ENCODE data around the gene TRPC4AP. TPM values are rescaled to one million over a fixed set of nuclear protein-coding genes. Genes with fewer than 3 reads are reported as not detected.

The TRPC4AP gene
- total and polyA plus RNA-seq, 10 of the 15 experiments (the other 5 are each of a cell fraction or from before 2014, with no cell fraction given) = 1.1 to 61.7 (median 41.2) TPM

DNA sequence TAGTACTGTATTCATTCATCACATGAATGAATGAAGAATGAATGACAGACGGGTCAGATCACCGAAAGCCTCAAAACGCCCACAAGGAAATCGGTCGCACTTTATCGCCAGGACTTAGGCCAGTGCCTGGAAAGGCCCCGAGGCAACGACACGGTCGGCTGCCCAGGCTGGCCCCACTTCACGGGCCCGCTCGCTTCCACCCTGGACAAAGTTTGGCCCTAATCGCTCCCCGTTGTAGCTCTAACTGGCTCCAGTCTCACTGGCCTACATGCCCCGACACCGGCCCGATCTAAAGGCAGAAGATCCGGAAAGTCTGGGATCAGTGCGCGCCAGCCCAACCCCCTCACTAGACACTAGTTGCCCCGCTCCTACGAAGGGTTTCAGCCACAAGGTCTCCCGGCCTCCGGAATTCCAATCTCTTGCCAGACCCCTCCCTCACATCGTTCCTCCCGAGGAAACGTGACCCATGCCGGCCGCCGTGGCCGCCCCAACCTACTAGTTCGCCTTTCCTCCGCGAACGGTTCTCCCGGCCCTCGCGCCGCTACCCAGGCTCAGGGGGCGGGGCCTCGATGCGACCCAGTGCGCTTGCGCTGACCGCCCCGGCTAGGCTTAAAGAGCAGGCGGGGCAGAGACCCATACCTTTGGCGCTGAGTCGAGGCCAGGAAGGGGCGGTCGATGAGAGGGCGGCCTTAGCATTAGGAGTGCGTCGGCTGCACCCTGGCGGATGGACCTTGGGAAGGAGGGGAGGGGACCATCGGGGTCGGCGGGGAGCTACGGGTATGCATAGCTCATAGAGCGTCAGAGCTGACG, 137.2 kb downstream of the TRPC4AP start, which contains the start of the genes GSS and MYH7B (continued):
- TF ChIP-seq E2F8 (IDR thresholded peaks at IDR 0.05; ENCODE audit: low read depth, partially characterized antibody) (no peak), POU2F2 (IDR thresholded peaks at IDR 0.05; ENCODE audit: borderline replicate concordance, low read depth, low read length) (peak; percentile 55; the same call in 1 of the 3 replicates), SMAD1 (IDR thresholded peaks at IDR 0.05; ENCODE audit: low read depth, partially characterized antibody) (no peak), ASH2L (IDR thresholded peaks at IDR 0.05; ENCODE audit: borderline replicate concordance, low read depth) (0 out of 2 replicates have a peak, but pooled peaks have one; percentile 52), KDM1A (IDR thresholded peaks at IDR 0.05; ENCODE audit: borderline replicate concordance) (no peak)
- TF ChIP-seq, protein P1, sequence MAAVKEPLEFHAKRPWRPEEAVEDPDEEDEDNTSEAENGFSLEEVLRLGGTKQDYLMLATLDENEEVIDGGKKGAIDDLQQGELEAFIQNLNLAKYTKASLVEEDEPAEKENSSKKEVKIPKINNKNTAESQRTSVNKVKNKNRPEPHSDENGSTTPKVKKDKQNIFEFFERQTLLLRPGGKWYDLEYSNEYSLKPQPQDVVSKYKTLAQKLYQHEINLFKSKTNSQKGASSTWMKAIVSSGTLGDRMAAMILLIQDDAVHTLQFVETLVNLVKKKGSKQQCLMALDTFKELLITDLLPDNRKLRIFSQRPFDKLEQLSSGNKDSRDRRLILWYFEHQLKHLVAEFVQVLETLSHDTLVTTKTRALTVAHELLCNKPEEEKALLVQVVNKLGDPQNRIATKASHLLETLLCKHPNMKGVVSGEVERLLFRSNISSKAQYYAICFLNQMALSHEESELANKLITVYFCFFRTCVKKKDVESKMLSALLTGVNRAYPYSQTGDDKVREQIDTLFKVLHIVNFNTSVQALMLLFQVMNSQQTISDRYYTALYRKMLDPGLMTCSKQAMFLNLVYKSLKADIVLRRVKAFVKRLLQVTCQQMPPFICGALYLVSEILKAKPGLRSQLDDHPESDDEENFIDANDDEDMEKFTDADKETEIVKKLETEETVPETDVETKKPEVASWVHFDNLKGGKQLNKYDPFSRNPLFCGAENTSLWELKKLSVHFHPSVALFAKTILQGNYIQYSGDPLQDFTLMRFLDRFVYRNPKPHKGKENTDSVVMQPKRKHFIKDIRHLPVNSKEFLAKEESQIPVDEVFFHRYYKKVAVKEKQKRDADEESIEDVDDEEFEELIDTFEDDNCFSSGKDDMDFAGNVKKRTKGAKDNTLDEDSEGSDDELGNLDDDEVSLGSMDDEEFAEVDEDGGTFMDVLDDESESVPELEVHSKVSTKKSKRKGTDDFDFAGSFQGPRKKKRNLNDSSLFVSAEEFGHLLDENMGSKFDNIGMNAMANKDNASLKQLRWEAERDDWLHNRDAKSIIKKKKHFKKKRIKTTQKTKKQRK (IDR thresholded peaks at IDR 0.05; ENCODE audit: low read depth, low read length) = no peak
- TF ChIP-seq, protein P2, sequence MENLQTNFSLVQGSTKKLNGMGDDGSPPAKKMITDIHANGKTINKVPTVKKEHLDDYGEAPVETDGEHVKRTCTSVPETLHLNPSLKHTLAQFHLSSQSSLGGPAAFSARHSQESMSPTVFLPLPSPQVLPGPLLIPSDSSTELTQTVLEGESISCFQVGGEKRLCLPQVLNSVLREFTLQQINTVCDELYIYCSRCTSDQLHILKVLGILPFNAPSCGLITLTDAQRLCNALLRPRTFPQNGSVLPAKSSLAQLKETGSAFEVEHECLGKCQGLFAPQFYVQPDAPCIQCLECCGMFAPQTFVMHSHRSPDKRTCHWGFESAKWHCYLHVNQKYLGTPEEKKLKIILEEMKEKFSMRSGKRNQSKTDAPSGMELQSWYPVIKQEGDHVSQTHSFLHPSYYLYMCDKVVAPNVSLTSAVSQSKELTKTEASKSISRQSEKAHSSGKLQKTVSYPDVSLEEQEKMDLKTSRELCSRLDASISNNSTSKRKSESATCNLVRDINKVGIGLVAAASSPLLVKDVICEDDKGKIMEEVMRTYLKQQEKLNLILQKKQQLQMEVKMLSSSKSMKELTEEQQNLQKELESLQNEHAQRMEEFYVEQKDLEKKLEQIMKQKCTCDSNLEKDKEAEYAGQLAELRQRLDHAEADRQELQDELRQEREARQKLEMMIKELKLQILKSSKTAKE (IDR thresholded peaks at IDR 0.05; ENCODE audit: low read depth, poor library complexity, severe bottlenecking) = no peak

Data from GM12878 (cell line).